H9 (cell line): Measurements from ENCODE around the gene GIPC1. TPM values are rescaled to one million over a fixed set of nuclear protein-coding genes. Genes with fewer than 3 reads are reported as not detected.

Experiments used
- DNase-seq: peaks from one replicate; pipeline ENCODE4 v3.0.0-alpha.2; 2017
- H2AFZ ChIP-seq: one replicate; pipeline ENCODE4 v1.6.1; 2013; ENCODE audit warnings: mild to moderate bottlenecking, low read length, control low read depth, moderate library complexity
- H2AK5ac ChIP-seq: 2 replicates; pipeline ENCODE4 v1.6.1; 2013; ENCODE audit warnings: low read length, control low read depth, mixed read lengths; ENCODE audit not compliant: insufficient read length
- H2BK120ac ChIP-seq: one replicate; pipeline ENCODE4 v1.6.1; 2013; ENCODE audit warnings: low read depth, mild to moderate bottlenecking, low read length, control low read depth, inconsistent platforms; ENCODE audit not compliant: poor library complexity, severe bottlenecking
- H2BK12ac ChIP-seq: 2 replicates; pipeline ENCODE4 v1.6.1; 2013; ENCODE audit warnings: low read length, control low read depth, mixed read lengths, low read depth; ENCODE audit not compliant: insufficient read length
- H2BK15ac ChIP-seq: 2 replicates; pipeline ENCODE4 v1.6.1; 2013; ENCODE audit warnings: low read depth, low read length, control low read depth
- H2BK20ac ChIP-seq: one replicate; pipeline ENCODE4 v1.6.1; 2013; ENCODE audit warnings: low read depth, mild to moderate bottlenecking, low read length, control low read depth, inconsistent platforms; ENCODE audit not compliant: poor library complexity, severe bottlenecking
- H2BK5ac ChIP-seq: 2 replicates; pipeline ENCODE4 v1.6.1; 2013; ENCODE audit warnings: low read length, control low read depth, mixed read lengths; ENCODE audit not compliant: insufficient read length
- H3K14ac ChIP-seq: 2 replicates; pipeline ENCODE4 v1.6.1; 2013; ENCODE audit warnings: low read length, control low read depth; ENCODE audit not compliant: insufficient read depth
- H3K18ac ChIP-seq: 2 replicates; pipeline ENCODE4 v1.6.1; 2013; ENCODE audit warnings: low read depth, mild to moderate bottlenecking, mixed read lengths, low read length, control low read depth; ENCODE audit not compliant: insufficient read length
- H3K23ac ChIP-seq: 2 replicates; pipeline ENCODE4 v1.6.1; 2013; ENCODE audit warnings: low read length, control low read depth, mixed read lengths, low read depth; ENCODE audit not compliant: insufficient read length
- H3K23me2 ChIP-seq: 2 replicates; pipeline ENCODE4 v1.6.1; 2013; ENCODE audit warnings: low read depth, mild to moderate bottlenecking, mixed read lengths, low read length, control low read depth; ENCODE audit not compliant: insufficient read length, poor library complexity, severe bottlenecking
- H3K27ac ChIP-seq: 2 replicates; pipeline ENCODE4 v1.5.1; 2013; ENCODE audit warnings: low read length, control low read depth, mixed read lengths, low read depth; ENCODE audit not compliant: insufficient read length
- H3K27me3 ChIP-seq: 2 replicates; pipeline ENCODE4 v1.6.1; 2013; ENCODE audit warnings: low read length, control low read depth, inconsistent platforms; ENCODE audit not compliant: insufficient read depth
- H3K4ac ChIP-seq: 2 replicates; pipeline ENCODE4 v1.6.1; 2013; ENCODE audit warnings: low read depth, mild to moderate bottlenecking, control low read depth, inconsistent platforms, low read length, moderate library complexity
- H3K4me1 ChIP-seq: 2 replicates; pipeline ENCODE4 v1.6.1; 2013; ENCODE audit warnings: low read length, control low read depth, inconsistent platforms; ENCODE audit not compliant: insufficient read depth
- H3K4me2 ChIP-seq: 2 replicates; pipeline ENCODE4 v1.6.1; 2013; ENCODE audit warnings: low read length, control low read depth, mixed read lengths; ENCODE audit not compliant: insufficient read length, insufficient read depth
- H3K56ac ChIP-seq: 2 replicates; pipeline ENCODE4 v1.6.1; 2013; ENCODE audit warnings: low read depth, mild to moderate bottlenecking, mixed read lengths, low read length, control low read depth; ENCODE audit not compliant: insufficient read length
- H3K79me1 ChIP-seq: 2 replicates; pipeline ENCODE4 v1.6.1; 2013; ENCODE audit warnings: low read depth, mild to moderate bottlenecking, moderate library complexity, low read length, control low read depth, inconsistent platforms; ENCODE audit not compliant: insufficient read depth, poor library complexity, severe bottlenecking
- H3K79me2 ChIP-seq: 2 replicates; pipeline ENCODE4 v1.6.1; 2013; ENCODE audit warnings: low read length, control low read depth, inconsistent platforms; ENCODE audit not compliant: insufficient read depth
- H3K9ac ChIP-seq: 2 replicates; pipeline ENCODE4 v1.6.1; 2013; ENCODE audit warnings: low read length, control low read depth, mixed read lengths; ENCODE audit not compliant: insufficient read length; ENCODE audit errors: extremely low read depth
- H3K9me3 ChIP-seq: one replicate; pipeline ENCODE4 v1.6.1; 2013; ENCODE audit warnings: low read depth, low read length, inconsistent platforms; ENCODE audit not compliant: control insufficient read depth
- H3T11ph ChIP-seq: one replicate; pipeline ENCODE4 v1.6.1; 2013; ENCODE audit warnings: mild to moderate bottlenecking, low read length, control low read depth, inconsistent platforms
- H4K20me1 ChIP-seq: one replicate; pipeline ENCODE4 v1.6.1; 2013; ENCODE audit not compliant: control insufficient read depth, insufficient read length, insufficient read depth
- H4K5ac ChIP-seq: 2 replicates; pipeline ENCODE4 v1.6.1; 2013; ENCODE audit warnings: low read depth, mild to moderate bottlenecking, mixed read lengths, low read length, control low read depth; ENCODE audit not compliant: insufficient read length
- H4K8ac ChIP-seq: replicated peaks from 2 replicates; pipeline ENCODE4 v1.6.1; 2013; ENCODE audit warnings: low read length, control low read depth, mixed read lengths, low read depth; ENCODE audit not compliant: insufficient read length
- H4K91ac ChIP-seq: 2 replicates; pipeline ENCODE4 v1.6.1; 2013; ENCODE audit warnings: low read depth, mild to moderate bottlenecking, moderate library complexity, mixed read lengths, low read length, control low read depth; ENCODE audit not compliant: insufficient read length
- H3K27ac Mint-ChIP-seq, 3 experiments: 2 replicates in 2 of 3; 3 replicates in 1 of 3; pipeline ENCODE4 v1.8.0; 2020 to 2021; ENCODE audit warnings: mixed read lengths in 3 of 3, mild to moderate bottlenecking in 1 of 3, moderate library complexity in 1 of 3
- H3K27me3 Mint-ChIP-seq: 2 replicates; pipeline ENCODE4 v1.8.0; 2021; ENCODE audit warnings: low read depth, mild to moderate bottlenecking, moderate library complexity, mixed read lengths
- H3K36me3 Mint-ChIP-seq, 3 experiments: 2 replicates in 2 of 3; 3 replicates in 1 of 3; pipeline ENCODE4 v1.8.0; 2020 to 2021; ENCODE audit warnings: low read depth in 3 of 3, mixed read lengths in 3 of 3; ENCODE audit not compliant: insufficient read depth in 1 of 3
- H3K4me1 Mint-ChIP-seq, 2 experiments: 2 replicates each; pipeline ENCODE4 v1.8.0; 2020; ENCODE audit warnings: mixed read lengths in 2 of 2
- H3K4me3 Mint-ChIP-seq, 2 experiments: 2 replicates in 1 of 2; 3 replicates in 1 of 2; pipeline ENCODE4 v1.8.0; 2020 to 2021; ENCODE audit warnings: mild to moderate bottlenecking in 2 of 2, mixed read lengths in 2 of 2, moderate library complexity in 1 of 2
- H3K9me3 Mint-ChIP-seq, 2 experiments: 2 replicates in 1 of 2; 3 replicates in 1 of 2; pipeline ENCODE4 v1.8.0; 2020; ENCODE audit warnings: mild to moderate bottlenecking in 2 of 2, mixed read lengths in 2 of 2, moderate library complexity in 1 of 2
- CTCF ChIP-seq: fragments of 200-600 bp; sonication (generic); conservative IDR thresholded peaks from 3 replicates; pipeline ENCODE4 v1.8.0; 2021; ENCODE audit warnings: antibody characterized with exemption, mild to moderate bottlenecking
- WGBS: extraction: QIAGEN DNeasy Blood & Tissue Kit; methylation state at CpG from one replicate; pipeline ENCODE4 v1.1.7; 2013; ENCODE audit warnings: missing lambda C conversion rate, low lambda C conversion rate, mixed read lengths; ENCODE audit not compliant: insufficient read length; ENCODE audit errors: extremely low coverage; 5-methylcytosine and 5-hydroxymethylcytosine counted together
- total RNA-seq: library from RNA; stranded (reverse); gene quantifications from 2 replicates; pipeline ENCODE4 v1.2.1, GENCODE V29; 2021

The GIPC1 gene
- total RNA-seq, 1 experiment from 2014 or later: 70.6 TPM

DNA sequence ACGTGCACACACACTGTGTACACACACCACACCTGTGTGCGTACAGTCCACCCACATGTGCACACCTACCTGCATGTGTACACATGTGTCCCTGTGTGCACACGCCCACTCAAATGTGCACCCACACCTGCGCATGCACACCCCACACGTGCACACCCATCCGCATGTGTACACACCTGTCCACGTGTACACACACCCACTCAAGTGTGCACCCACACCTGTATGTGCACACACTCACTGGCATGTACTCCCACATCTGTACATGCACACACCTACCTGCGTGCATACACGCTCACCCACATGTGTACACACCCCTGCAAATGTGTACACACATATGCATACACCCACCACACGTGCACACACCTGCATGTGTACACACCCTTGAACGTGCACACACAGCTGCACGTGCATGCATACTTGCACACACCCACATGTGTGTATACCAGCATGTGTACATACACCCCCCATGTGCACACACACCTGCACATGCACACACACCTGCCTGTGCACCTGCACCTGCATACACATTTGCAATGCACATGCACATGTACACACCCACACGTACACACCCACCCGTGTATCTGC is 52.2 kb downstream of the GIPC1 start:
- H3K27me3 ChIP-seq: no peaks in the 10 kb centered on the region
- H3K9ac ChIP-seq: no peak overlapping the region
- TF ChIP-seq CTCF: no peak

More for the DNA sequence above, 52.2 kb downstream of the GIPC1 start:
- Histone ChIP-seq H2AFZ (no peak overlapping the region), H3K27ac (no peak overlapping the region), H3K79me2 (peaks cover 3% of the 10 kb centered on the region; the same call in 1 of the 2 replicates), H3K56ac (no peak overlapping the region), H3K18ac (no peak overlapping the region), H3K23me2 (no peaks in the 10 kb centered on the region), H3K14ac (no peak overlapping the region), H4K91ac (no peak overlapping the region), H3K79me1 (no peaks in the 10 kb centered on the region), H3T11ph (no peak overlapping the region), H3K9me3 (no peaks in the 10 kb centered on the region), H2BK15ac (no peak overlapping the region), H2BK12ac (no peak overlapping the region), H2BK120ac (no peak overlapping the region), H4K8ac (no peak overlapping the region), H4K5ac (no peak overlapping the region), H2BK20ac (no peak overlapping the region), H3K4me1 (no peaks in the 10 kb centered on the region), H3K4me2 (no peak overlapping the region), H3K4ac (no peak overlapping the region), H3K23ac (no peak overlapping the region), H2AK5ac (no peak overlapping the region), H4K20me1 (peaks cover 3% of the 10 kb centered on the region), H2BK5ac (no peak overlapping the region)
- Mint-ChIP-seq H3K4me3 (no peak overlapping the region), H3K4me1 (peaks cover 5 to 6% of the 10 kb centered on the region in 2 experiments), H3K9me3 (no peaks in the 10 kb centered on the region), H3K27ac (no peak overlapping the region), H3K36me3 (peaks cover 45 to 61% (median 56%) of the 10 kb centered on the region in 3 experiments), H3K27me3 (no peaks in the 10 kb centered on the region)
- DNase-seq: no peak
- WGBS: no CpG with 5 or more reads among the region's 14 CpGs
